Measurements from ENCODE around the gene OR12D2. TPM values are rescaled to one million over a fixed set of nuclear protein-coding genes. Genes with fewer than 3 reads are reported as not detected.

OR12D2 gene
- total RNA-seq, 1 donor from 2014 or later: not detected

DNA sequence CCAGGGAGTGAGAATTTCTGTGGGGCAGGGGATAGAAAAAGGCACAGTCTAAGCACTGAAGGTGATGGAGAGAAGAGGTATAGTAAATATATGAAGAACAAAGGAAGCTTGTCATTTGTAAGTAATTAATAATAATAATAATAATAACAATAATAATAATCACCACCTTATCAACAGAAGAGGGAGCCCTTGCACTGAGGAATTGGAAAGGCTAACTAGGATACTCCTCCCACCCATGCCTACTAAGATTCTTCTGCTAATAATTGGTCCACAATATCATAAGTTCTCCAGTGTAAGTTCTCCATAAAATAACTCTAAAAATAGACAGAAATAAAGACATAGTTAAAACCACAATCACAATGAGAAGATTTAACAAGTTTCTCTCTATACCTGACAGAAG is 19.4 kb upstream of the OR12D2 start:
- no peaks in the 10 kb centered on the region for H3K9me3 Mint-ChIP-seq (ENCODE audit: low read depth)

DNA sequence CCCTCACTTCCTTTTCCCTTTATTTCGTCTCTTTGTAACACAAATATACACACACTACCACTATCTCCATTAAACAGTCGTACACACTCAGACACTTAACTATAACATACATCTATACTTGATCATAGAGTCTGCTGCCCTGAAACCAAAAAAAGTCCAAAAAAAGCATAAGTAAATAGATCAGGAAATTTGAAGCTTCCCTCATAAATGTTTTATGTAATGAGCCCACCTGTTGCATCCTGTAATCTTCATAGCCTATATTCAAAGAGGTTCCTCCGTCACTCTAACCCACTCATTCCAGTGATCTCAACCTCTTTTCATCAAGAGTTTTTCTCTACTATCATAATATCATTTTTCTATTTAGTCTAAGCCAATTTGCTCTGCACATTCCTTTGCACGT is 6.9 kb upstream of the OR12D2 start:
- no peaks in the 10 kb centered on the region for H3K9me3 Mint-ChIP-seq (ENCODE audit: low read depth)
- H3K4me1 Mint-ChIP-seq (ENCODE audit: low read depth): no peaks in the 10 kb centered on the region
- no peaks in the 10 kb centered on the region for H3K36me3 Mint-ChIP-seq (ENCODE audit: low read depth)
- TF ChIP-seq, protein P1, sequence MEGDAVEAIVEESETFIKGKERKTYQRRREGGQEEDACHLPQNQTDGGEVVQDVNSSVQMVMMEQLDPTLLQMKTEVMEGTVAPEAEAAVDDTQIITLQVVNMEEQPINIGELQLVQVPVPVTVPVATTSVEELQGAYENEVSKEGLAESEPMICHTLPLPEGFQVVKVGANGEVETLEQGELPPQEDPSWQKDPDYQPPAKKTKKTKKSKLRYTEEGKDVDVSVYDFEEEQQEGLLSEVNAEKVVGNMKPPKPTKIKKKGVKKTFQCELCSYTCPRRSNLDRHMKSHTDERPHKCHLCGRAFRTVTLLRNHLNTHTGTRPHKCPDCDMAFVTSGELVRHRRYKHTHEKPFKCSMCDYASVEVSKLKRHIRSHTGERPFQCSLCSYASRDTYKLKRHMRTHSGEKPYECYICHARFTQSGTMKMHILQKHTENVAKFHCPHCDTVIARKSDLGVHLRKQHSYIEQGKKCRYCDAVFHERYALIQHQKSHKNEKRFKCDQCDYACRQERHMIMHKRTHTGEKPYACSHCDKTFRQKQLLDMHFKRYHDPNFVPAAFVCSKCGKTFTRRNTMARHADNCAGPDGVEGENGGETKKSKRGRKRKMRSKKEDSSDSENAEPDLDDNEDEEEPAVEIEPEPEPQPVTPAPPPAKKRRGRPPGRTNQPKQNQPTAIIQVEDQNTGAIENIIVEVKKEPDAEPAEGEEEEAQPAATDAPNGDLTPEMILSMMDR (IDR thresholded peaks at IDR 0.05): no peak
- H3K27me3 Mint-ChIP-seq (ENCODE audit: low read depth): peaks cover 22% of the 10 kb centered on the region
- no peak overlapping the region for H3K4me3 Mint-ChIP-seq (ENCODE audit: unreplicated experiment)
- no peak for DNase-seq (ENCODE audit: low spot score)
- H3K27ac Mint-ChIP-seq (ENCODE audit: unreplicated experiment): no peak overlapping the region

More for the DNA sequence above, 19.4 kb upstream of the OR12D2 start:
- H3K36me3 Mint-ChIP-seq (ENCODE audit: low read depth): no peaks in the 10 kb centered on the region
- no peak for DNase-seq (ENCODE audit: low spot score)
- no peak overlapping the region for H3K4me3 Mint-ChIP-seq (ENCODE audit: unreplicated experiment)
- H3K4me1 Mint-ChIP-seq (ENCODE audit: low read depth): no peaks in the 10 kb centered on the region
- no peak overlapping the region for H3K27ac Mint-ChIP-seq (ENCODE audit: unreplicated experiment)
- H3K27me3 Mint-ChIP-seq (ENCODE audit: low read depth): peaks cover 28% of the 10 kb centered on the region
- TF ChIP-seq, protein P1 (IDR thresholded peaks at IDR 0.05): peak; percentile 77

DNA sequence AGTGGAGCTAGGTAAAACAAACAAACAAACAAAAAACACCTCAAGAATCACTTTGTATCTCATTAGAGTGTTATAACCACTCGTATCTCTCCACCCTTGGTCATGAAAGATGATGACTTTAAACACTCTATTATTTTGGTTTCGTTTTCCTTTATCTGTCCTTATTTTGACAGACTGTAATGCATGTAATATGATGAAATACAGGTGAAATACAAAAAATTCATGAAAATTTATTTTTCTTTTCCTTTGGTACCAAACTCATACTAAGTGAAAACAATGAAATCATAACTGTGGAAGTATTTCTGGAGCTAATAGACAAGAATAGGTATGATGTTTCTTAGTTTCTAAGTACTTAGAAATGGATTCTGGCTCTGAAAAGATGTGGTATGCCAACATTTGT is 4.1 kb downstream of the OR12D2 start:
- Mint-ChIP-seq H3K4me1 (ENCODE audit: low read depth) (no peaks in the 10 kb centered on the region), H3K9me3 (ENCODE audit: low read depth) (no peaks in the 10 kb centered on the region), H3K4me3 (ENCODE audit: unreplicated experiment) (no peak overlapping the region), H3K36me3 (ENCODE audit: low read depth) (no peaks in the 10 kb centered on the region), H3K27me3 (ENCODE audit: low read depth) (peaks cover 29% of the 10 kb centered on the region), H3K27ac (ENCODE audit: unreplicated experiment) (no peak overlapping the region)
- TF ChIP-seq, protein P1 (IDR thresholded peaks at IDR 0.05): no peak
- no peak for DNase-seq (ENCODE audit: low spot score)

DNA sequence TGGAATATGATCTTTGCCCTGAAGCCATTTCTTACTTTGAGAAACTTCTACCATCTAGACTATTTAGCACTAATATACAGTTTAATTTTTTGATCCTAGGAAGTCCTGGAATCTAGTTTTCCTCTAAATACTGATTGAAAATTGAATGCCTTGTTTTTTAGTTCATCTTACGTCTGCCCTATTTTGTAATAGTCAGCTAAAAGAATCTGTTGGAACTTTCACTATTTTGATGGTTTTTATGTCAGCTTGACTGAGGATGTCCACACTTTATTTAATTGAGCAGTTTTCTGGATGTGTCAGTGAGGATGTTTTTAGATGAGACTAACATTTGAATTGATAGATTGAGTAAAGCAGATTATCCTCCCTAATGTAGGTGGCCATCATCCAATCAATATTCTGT is 8.4 kb downstream of the OR12D2 start:
- Mint-ChIP-seq H3K27me3 (ENCODE audit: low read depth) (peaks cover 10% of the 10 kb centered on the region), H3K36me3 (ENCODE audit: low read depth) (no peaks in the 10 kb centered on the region), H3K9me3 (ENCODE audit: low read depth) (peaks cover 9% of the 10 kb centered on the region), H3K27ac (ENCODE audit: unreplicated experiment) (no peak overlapping the region), H3K4me1 (ENCODE audit: low read depth) (no peaks in the 10 kb centered on the region), H3K4me3 (ENCODE audit: unreplicated experiment) (no peak overlapping the region)
- DNase-seq (ENCODE audit: low spot score): no peak
- TF ChIP-seq, protein P1 (IDR thresholded peaks at IDR 0.05): no peak

DNA sequence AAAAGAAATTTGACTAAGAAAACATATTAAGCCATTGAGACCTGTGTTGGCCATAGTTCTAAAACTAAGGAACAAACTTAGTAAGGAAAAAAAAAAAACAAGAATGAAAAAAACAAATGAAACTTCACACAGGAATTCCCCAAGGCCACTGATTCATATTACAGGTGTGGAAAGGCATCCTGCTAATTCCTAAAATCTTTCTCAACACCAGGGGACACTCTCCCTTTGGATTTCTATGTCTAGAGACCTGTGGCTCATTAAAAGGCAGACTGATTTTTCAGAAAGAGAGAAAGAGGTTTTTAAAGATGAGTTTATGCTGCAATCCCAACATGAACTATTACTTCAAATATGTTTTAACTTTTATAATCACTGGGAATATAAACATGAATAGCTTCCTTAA is 19.2 kb downstream of the OR12D2 start, which contains the start of gene OR12D1:
OR12D1 (plus strand) TSS at position 341 of the 400 bp plus-strand sequence.
- TF ChIP-seq, protein P1 (IDR thresholded peaks at IDR 0.05): peak; percentile 69
- Mint-ChIP-seq H3K4me1 (ENCODE audit: low read depth) (peaks cover 18% of the 10 kb centered on the region), H3K4me3 (ENCODE audit: unreplicated experiment) (no peak within 1 kb of the TSS), H3K27ac (ENCODE audit: unreplicated experiment) (no peak within 1 kb of the TSS), H3K9me3 (ENCODE audit: low read depth) (peaks cover 26% of the 10 kb centered on the region), H3K36me3 (ENCODE audit: low read depth) (peaks cover 2% of the 10 kb centered on the region), H3K27me3 (ENCODE audit: low read depth) (peaks cover 5% of the 10 kb centered on the region)
- no peak for DNase-seq (ENCODE audit: low spot score)
